ENCODE results near the gene FHL3. TPM values are rescaled to one million over a fixed set of nuclear protein-coding genes. Genes with fewer than 3 reads are reported as not detected.

The FHL3 gene
- total RNA-seq, 1 donor from 2014 or later: 23.4 TPM

DNA sequence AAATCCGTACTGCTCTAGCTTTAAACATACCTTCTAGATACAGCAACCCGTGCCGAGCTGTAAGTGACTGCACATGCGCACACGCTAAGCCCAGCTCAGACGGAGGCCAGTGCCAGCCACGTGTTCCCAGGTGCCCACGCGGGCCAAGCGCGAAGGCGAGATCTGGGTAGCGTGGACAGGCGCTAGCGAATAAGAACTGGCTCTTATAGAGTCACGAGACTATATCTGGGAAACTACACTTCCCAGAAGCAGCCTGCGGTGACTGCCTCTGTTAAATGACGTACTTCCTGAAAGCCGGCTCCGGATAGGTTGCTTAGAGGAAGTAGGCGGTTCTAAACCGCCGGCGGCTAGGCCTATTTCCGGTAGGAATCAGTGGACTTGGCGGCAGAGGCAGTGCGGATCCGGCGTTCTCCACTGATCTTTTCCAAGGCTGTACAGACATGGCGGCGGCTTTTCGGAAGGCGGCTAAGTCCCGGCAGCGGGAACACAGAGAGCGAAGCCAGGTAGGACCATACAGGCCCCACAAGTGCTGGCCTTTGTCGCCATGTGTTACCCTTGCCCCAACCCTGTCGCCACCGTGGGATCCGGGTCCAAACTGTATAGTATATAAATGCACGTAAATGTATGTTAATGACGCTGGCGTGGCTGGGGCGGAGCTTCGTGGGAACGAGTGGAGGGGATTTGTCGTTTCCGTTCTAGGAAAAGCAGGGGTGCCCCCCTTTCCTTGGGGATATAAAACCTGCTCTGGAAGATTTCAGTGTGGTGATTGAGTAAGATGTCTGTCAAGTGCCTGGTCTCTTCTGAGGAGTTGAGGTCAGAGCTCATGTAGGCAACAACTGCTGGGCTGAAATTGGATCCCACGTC, 7.3 kb upstream of the FHL3 start, which contains the start of gene UTP11:
Gene UTP11, plus strand, starts transcription at position 372 of the 864 bp plus-strand sequence. Its CDS starts 69 bp downstream, at position 441.
- DNase-seq: peak; percentile 98

DNA sequence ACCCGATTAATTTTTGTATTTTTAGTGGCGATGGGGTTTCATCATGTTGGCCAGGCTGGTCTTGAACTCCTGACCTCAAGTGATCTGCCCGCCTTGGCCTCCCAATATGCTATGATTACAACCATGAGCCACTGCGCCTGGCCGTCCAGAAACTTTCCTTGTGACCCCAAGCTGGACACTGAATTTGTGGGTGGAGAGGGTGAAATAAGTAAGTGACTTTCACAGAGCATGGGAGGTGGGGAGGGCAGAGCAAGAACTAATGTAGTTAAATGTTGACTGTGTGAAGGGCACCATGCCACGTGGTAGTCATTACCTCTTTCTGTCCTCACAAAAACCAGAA, 4.5 kb upstream of the FHL3 start:
- DNase-seq: no peak

DNA sequence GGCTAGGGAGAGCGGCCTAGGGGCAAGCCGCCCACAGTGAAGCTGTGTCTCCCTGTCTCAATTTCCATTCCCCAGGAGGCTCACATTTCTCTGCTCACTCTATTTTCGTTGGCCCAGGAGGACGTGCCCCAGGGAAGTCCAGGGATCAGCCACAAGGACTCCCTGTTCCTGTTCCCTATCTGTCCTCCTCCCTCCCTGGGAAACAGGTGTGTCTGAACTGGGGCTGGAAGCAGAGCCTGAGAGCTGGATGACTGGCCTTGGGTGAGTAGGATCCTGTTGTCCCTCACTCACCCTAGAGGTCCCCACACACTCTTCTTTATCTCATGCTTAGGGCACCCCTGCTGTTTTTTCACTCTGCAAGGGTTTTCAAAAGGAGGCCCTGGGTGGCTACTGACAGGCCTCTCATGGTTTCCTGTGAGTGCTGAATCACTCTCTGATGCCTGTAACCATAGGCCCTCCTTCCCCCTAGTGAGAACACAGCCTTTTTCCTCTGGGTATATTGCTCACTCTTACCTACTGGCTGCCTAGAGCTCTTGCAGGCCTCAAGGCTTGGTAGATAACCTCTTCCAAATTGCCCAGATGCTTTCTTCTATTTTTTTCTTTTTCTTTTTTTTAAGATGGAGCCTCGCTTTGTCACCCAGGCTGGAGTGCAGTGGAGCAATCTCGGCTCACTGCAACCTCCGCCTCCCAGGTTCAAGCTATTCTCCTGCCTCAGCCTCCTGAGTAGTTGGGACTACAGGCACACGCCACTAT, 4.0 kb upstream of the FHL3 start:
- no peak for DNase-seq

DNA sequence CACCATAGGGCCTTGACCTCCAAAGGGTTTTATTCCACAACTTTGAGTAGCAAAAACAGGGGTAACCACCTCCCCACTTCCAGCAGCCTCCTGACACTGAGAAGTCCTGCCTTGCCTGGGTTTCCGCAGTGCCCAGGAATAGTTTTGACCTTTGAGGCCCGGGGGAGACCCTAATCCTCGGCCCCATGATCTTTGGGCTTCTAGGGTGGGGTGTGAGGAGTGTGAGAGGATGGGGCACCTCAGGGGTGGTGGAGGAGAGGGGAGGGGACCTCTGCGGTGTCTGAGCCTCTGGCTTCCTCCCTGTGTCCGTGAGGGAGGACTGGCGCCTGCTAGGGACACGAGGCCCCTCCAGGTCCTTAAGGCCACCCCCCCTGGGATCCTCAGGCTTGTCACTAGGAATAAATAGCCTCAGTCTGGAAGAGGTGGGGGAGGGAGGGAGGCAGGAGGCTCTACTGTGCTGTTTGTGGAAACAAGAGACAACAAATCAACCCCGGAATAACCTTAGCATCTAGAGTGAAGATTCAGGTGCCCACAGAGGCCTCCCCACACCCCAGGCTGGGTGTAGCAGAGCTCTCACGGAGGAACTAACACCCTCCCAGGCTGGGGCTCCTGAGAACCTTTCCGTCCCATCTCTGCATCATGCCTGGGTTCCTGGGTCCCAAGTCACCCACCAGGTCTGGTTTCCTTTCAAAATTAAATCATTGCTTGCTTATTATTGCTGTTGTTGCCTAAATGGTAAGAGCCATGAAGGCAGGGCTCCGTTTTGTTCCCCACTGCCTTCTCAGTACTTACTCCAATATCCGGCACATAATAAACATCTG, 904 bp upstream of the FHL3 start:
- no peak for DNase-seq

DNA sequence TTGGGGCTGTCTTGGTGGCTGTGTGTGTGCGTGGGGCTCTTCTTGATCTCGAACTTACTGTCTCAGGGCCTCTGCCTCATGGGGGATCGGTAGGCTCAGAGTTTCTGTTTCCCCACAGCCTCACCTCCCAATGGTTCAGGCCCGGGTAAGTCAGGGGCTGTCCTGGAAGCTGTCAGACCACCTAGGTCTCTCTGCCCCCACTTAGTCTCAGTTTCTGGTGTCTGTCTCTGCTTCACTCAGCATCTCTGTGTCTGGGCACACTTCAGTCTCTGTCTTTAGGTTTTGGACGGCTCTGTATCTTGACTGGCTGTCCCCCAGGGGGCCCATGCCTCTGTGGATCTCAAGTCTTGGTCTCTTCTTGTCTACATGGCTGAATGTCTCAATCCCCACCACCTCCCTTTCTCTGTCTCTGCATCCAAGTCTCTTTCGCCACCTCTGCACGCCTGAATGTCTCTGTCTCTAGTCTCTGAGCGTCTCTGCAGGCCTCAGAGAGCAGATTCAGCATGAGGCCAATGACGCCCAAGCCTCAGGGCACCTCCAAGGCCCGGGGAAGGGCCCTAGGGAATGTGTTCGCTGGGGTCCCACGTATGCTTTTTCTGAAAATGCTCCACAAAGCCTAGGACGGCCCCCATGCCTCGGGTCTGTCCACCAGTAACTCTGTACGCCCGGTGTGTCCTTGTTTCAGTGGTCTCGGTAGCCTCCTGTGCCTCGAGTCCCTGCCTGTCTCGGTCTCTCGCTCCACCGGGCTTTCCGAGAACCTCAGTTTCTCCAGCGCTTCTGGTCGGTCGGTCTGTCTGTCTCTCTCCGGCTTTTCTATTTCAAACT, 818 bp downstream of the FHL3 start:
- no peak for DNase-seq

DNA sequence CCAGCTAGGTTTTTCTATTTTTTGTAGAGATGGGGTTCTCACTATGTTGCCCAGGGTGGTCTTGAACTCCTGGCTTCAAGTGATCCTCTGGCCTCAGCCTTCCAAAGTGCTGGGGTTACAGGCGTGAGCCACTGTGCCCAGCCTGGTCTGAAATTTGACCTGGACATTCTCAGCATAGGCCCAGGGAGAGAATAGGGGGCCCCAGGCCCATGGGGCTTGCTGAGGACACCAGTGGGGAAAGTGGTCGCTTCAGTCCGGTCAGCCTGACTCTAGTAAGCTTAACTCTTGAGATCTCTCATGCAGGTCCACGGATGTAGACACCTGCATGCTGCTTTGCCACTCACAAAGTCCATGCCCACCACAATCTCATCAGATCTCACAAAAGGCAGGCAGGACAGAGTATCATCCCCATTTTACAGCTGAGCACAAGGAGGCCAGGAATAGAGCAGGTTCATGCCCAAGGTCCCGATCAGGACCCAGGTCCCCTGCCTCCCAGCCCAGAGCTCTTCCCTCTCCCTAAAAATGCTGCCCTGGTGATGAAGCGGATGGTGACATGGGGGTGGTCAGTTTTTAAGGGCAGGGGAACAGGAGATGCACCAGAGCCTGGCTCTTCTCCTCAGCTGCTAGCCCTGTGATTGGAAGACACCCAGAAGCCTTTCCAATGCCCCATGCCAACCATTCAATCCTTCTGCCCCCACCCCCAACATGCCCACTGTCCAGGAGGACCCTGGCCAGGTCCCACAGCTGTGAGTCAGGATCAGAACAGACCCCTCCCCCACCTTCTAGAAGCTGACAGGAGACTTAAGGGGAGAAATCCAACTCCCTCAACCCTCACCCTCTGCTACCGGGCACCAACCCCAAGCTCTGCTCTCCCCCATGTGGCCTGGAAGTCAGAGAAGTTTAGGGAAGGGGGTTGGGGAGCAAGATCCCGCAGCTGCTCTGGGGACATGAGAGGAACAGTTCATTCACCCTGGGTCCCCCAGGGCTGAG, 1.8 kb downstream of the FHL3 start:
- no peak for DNase-seq

DNA sequence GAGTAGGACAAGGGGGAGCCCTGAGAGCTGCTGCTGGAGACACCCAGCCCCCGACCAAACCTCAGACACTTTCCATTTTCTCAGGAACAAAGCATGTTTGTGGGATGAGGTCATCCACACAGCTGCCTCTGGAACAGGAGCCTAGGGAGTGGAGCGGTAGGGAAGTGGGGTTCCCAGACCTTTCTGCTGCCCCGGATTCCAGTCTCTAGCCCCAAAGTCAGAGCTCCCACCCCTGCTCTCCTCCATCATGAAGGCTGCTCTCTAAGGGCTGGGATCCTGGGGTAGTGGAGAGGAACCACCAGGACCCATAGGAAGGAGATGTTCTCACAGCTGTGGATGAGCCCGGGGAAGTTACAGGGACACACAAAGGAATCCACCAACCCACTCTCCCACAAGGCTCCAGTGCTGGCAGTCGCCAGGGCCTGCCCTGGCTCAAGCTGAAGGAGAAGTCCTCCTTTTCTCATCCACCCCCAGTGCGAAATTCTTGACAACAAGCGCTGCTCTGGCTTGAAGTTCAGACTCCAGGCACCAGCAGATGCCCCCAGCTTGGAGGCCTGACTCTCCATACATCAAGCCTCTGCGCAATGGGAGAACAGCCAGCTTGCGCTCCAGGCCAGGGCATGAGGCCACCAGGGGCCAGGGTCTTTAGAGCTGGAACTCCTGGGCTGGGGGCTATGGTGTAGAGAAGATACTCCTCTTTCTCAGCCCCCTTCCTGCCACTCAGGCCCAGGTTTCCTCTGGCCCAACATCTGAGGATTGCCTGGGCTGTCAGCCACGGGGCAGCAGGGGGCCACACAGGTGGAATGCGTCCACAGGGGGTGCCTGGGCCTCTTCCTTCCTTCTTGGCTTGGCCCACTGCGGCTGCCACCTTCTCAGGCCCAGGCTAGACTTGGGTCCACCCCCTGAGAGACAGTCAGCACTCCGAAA, 4.5 kb downstream of the FHL3 start:
- peak; percentile 88 for DNase-seq

DNA sequence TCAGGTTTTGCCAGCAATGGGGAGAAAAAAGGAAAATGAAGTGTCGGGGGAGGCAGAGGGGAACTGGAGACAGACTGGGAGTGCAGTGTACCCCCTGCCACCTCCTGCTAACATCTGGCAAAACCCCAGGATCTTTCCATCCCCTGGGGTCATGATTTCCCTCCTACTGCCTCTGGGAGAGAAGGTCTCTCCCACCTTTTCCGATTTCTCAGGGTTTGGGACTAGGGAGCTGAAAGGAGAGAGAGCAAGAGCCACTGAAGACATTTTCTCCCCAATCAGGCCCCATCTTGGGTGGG, 5.1 kb downstream of the FHL3 start:
- DNase-seq: no peak

DNA sequence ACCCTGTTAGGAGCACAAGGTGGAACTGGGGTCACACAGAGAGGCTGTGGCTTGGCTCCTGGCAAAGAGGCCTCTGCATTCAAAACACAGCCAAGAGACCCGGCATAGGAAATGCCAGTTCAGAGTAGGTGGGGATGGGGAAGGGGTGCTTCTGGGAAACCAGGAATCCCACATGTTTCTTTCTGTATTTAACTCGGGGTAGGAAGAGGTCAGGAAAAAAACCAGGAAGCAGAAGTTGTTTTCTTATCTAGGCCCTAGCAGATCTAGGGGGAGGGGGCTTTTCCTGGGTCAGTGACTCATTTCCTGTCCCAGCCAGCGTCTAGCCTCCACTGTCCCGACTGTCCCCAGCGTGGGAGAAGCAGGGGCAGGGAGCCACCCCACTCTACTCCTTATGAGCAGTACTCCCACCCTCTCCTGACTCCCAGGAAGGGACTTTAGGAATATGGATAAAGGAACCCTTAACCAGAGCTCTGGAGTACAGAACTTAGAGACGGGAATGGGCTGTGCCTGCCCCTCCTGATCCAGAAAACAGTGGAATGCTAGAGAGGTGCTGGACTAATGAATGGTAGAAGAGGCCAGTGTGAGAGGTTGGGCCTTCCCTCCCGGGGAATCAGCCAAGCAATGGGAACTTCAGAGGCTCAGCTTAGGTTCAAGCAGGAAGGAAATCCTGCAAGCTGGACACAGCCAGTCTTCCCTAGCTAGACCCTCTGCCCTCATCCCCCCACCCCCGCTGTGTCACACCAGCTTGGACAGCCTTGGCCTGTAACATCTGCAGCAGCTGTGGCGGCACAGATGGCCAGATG, 5.7 kb downstream of the FHL3 start:
- DNase-seq: peak; percentile 46

DNA sequence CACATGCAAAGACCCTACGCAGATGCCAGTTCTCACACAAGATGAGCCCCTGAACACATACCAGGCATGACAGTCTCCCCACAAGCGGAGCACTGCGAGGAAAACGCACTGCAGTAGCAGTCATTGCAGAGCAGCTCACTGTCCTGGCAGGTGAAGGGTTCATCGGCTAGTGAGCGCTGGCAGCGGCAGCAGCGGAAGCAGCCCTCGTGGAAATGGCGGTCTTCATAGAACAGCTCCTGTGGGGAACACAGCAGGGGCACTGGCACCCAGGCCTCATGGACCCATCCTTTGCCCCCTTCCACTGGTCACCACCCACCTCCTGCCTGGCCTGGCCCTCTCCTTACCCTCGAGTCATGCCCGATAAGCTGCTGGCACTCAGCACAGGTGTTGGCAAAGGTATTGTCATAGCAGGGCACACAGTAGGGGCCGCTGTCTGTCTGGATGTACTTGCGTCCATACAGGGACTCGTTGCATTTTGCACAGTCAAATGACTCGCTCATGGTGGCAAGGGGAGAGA, 6.3 kb downstream of the FHL3 start:
- DNase-seq: no peak

DNA sequence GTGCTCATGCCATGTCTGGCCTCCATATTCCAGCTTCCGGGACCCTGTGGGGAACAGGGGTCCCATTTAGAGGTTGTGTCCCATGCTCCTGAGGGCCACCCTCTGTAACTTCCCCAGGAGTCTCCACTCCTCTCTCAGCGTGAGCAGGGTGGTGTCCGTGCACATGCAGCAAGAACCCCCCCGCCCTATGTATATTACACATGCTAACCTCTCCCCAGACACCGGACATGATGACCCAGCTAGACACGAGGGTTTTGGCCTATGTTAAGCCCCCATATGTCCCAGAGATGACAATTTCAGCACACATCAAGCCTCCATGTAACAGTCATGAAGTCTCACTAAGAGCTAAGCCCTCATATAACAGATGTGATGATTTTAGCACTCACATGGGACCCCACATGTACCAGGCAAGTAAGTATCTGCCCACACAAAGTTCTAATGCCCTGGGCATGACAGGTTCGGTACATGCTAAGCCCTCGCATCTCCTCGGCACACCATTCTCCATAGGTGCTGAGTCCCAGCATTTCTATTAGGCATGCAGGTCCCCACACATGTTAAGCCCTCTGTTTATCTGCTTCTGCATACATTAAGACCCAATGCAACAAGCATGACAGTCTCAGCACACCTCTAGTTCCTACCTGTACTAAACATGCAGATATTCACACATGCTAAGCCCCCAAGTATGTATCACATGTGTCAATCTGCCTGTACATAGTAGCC, 7.1 kb downstream of the FHL3 start:
- no peak for DNase-seq

DNA sequence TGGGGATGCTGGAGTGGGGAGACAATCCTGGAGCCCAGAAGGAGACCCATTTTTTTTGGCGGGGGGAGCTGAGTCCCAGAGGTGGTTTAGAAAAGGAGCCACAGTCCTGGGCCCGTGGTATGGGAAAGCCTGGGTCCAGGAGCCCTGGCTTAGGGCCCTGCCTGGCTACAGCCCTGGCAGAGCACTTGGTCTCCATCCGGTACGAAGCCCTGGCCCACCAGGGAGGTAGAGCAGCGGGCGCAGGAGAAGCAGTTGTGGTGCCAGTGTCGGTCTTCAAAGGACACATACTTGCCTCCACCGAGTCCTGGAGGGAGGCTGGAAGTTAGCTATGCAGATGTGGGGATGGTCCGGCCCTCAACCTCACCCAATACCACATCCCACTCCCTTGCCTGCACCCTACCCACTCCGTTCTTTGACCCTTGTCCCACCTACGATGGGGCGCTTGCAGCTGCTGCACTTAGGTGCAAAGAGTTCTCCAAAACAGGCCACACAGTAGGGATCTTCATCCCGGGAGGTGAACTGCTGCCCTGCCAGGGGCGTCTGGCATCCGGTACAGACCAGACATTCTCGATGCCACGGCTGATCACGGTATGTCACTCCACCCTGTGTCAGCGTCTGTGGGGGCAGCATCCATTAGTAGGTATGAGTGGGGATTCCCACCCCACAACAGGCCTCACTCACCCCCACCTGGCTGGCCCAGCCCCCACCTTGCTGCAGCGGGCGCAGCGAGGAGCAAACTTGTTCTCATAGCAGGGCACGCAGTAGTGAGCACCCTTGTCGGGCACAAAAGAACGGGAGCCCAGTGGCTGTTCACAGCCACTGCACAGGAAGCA, 7.8 kb downstream of the FHL3 start:
- DNase-seq: no peak

DNA sequence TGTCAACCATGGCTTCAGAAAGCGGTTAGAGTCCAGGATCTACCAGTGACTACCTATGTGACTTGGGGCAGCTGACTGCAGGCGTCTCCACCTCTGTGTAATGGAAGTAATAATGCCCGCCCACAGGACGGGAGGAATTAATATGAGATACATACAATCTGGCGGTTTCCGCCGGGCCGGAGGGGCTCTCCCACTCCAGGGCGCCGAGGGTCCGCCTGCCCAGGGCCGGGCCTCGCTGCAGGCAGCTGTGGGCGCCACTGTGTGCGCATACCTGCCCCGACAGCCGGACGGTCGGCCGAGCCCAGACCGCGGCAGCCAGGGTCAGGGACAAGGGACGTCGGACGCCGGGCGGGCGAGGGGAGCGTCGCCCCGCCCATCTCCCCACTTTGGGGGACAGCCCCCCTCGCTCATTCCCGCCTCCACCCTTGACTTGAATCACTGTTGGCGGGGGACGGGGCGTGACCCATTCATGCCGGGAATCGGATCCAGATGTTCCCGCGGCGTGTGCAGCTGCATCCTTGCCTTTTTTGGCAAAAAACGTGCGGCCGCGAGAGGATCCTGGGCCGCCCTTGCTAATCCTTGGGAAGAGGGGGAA, 9.5 kb downstream of the FHL3 start:
- peak; percentile 95 for DNase-seq

DNA sequence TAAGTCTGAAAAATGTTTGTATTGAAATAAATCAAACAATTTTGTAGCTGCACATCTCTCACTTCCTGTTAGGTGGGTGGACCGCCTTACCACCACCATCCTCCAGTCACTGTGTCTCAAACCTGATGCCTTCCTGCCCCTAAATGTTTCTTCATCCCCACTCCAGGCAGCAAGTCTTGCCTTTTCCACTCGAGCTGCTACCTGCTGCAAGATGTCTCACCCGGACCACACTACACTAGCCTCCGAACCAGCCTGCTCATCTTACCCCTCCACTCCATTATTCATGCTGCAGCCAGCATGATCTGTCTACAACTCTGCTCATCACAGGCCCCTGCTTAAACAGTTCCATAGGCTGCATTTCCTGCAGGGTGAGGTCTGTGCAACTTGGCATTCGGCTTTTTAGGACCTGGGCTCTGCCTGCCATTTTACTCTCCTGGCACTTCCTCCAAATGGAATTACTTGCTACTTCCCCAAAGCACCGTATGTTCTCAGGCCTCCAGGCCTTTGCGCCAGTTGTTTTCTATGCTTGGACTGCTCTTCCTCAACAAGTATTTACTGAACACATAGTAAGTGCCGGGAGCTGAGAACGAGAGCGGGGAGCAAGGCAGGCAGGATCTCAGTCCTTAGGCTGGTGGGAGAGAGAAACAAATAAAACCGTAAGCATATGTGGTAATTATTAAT, 10.3 kb downstream of the FHL3 start:
- DNase-seq: peak; percentile 53

DNA sequence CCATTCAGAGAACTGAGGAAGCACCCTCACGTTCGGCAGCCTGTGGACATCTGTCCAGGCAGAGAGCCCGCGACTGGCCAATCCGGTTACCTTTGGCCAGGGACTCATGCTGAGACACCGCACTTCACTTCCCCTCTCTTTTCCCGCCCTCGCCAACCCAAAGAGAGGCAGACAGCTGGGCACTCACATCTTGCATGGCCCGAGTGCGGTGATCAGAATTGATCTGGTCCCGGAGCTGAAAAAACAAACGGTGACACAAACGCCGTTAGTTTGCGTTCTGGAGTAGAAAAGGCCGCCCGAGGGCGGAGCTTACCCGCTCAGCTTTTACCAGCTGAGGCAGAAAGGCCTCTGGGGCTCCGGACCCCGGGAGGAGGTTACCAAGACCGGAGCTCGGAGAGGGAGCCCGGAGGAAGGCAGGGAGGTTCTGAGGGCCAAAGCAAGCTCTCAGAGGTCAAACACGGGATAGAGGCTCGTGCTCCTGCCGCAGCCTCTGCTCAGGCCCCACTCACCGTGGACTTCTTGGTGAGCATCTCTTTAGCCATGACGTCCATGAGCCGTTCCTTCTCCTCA, 15.9 kb downstream of the FHL3 start:
- DNase-seq: peak; percentile 14
